ENCODE results near the gene FIBCD1.

FIBCD1 gene

DNA sequence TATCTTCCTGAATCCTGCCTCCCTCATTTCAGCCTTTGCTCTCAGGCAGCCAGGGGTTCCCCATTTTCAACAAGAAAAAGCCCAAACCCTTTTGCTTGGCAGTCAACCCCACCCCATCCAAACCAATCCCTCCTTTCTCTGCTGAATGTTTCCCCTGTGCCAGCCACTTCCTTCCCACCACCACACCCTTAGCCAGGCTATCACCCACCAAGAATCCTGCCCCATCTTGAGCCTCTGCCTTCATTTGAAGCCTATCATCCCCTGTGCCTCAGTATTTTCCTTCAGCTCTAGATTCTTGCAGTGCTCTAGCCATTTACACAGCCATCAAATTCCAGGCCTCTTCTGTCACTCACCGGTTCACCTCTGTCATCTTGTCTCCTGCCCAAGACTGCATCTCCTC lies 15.3 kb upstream of the FIBCD1 start:
- DNase-seq, result no peak

DNA sequence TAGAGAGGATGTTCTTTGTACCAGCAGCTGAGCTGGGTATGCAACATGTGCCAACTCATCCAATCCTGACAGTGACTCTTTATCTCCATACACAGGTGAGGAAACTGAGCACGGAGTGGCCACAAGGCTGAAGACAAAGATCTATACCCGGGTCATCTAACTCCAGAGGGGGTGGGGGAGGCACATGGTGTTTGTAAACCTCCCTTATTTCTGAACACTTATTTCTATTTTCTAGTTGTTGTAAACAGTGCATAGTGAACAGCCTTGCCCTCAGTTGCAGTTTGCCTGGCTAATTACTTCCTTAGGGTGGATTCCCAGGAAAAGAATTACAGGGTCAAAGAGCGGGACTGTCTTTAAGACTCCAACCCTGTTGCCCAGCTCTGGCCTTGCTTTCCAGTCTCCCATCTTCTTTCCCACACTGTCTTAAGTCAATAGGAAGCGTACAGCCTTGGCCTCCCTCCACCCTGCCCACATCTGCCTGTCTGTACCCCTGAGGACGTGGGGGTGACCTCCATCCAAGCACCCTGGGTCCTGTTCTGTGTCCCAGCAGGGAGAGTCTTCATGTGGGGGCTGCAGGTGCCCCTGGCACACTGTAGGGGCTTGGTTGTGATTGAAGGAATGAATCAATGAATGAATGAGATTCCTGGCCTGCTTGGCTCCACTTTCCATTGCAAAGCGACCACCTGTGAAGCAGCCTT lies 13.2 kb upstream of the FIBCD1 start:
- no peak for DNase-seq

DNA sequence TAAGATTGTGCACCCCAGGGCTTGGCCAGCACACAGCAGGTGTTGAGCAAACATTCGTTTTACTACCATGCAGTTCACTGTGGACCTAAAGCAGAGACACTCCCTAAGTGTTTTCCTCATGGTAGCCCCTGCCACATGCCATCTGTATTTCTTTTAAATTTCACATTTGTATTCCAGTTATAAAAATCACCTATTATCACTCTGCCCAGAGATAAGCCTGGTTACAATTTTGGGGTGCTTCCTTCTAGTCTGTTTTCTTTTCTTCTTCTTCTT lies 10.9 kb upstream of the FIBCD1 start:
- no peak for DNase-seq

DNA sequence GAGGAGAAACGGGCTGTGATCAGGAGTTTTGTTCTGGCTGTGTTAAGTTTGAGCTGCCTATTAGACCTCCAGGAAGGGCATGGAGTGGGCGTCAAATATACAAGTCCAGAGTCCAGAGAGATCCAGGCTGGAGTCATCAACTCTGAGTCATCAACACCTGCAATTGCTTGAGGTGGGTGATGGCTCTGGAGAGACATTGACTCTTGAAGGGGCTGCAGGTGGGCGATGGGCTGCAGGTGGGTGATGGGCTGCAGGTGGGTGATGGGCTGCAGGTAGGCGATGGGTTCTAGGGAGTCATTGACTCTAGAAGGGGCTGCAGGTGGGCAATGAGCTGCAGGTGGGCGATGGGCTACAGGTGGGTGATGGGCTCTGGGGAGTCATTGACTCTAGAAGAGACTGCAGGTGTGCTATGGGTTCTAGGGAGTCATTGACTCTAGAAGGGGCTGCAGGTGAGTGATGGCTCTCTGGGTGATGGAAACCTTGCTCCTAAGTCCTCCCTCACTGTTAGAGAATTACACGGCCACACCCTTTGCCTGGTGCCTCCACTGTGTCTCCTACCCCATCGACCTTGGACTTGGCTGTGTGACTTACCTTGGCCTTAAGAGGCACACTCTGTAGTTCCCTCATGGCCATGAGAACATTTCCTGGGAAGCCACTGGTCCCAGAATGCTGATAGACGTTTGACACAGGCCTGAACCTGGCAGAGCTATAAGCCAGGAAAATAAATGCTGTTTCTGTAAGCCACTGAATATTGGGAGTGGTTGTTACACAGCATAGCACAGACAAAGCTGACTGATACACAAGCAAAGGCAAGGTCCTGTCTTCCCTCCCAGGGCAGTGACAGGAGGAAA lies 10.4 kb upstream of the FIBCD1 start:
- no peak for DNase-seq

DNA sequence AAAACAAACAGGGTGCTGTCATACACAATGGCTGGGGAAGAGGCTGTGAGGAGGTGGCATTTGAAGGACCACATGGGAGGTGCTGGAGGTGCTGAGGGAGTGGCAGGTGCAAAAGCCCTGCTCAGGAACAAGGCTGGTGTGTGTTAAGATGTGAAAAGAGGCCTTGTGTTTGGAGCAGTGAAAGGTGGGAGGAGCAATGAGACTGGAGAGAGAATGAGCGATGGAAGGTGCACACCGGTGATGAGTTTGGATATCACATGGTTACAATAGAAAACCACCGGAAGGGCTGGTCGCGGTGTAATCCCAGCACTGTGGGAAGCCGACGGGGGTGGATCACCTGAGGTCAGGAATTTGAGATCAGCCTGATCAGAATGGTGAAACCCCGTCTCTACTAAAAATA lies 9.2 kb upstream of the FIBCD1 start:
- peak; percentile 76 for DNase-seq

DNA sequence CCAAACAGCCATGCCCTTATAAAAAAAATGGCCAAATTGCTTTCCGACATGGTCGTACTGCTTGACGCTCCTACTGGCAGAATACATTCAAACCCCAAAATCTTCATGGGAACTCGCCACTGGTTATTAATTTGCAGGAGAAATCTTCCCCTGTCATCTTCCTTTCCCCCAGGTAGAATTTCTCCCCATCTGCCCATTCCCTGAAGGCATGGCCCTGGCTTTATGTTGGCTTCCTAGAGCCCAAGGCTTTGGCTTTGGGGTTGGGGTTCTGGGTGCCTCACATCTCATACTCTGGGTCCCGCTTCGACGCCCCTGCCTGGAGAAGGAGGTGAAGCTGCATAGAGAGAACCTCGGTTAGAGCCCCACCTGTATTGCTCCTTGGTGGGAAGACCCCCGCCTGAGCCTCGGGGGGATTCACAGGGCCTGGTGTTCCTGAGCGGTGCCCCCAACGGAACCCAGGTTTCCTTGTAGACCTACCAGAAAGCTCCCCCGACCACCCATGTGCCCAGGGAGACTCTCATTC lies 8.6 kb upstream of the FIBCD1 start:
- DNase-seq, result no peak

DNA sequence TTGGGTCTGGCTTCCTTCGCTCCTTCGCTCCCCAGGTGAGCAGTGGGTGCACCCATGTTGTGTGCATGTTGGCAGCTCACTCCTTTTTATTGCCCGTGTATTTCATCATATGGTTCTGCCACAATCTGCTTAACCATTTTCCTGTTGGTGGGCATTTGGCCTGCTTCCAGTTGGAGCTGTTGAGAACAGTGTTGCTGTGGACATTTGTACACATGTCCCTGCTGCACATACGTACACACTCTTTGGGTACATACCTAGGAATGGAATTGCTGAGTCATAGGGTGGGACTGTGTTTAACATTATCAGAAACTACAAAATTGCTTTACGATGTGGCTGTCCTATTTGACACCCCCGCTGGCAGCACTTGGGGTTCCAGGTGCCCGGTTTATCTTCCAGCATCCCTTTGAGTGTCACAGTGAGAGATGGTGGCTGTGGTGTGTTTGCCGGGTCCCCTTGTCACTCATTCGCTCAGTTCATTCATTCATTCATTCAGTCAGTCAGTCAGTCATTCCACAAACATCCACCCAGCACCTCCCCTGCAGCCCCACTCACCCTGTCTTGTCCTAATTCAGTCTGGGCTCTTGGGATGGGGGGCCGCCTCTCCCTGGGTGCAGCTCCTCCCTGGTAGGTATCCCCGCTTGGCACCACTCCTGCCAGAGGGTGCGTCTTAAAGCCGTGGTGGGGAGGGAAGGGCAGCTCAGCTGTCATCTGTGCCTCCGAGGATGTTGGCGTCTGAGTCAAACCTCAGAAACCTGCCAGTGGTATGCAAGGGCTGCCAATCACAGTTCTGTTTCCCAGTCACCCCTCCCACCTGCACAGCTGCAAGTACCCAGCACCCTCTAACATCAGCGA lies 7.9 kb upstream of the FIBCD1 start:
- peak; percentile 26 for DNase-seq

DNA sequence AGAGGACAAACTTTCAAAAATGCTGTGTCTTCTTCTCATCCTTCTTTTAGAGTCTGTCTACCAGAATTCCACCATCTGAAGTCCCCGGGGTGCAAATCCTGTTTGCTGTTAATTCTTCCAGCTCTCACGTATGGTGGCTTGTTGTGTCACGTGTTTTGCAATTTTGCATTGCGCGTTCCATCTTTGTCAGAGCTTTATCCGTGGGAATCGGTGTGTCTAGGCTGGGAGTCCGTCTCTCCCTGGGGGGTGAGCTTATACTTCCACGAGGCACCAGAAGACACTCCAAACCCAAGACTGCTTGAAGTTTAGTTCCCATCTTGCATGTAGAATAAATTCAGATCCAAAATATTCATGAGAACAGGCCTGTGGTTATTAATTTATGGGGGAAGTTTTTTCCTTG lies 6.1 kb upstream of the FIBCD1 start:
- no peak for DNase-seq

DNA sequence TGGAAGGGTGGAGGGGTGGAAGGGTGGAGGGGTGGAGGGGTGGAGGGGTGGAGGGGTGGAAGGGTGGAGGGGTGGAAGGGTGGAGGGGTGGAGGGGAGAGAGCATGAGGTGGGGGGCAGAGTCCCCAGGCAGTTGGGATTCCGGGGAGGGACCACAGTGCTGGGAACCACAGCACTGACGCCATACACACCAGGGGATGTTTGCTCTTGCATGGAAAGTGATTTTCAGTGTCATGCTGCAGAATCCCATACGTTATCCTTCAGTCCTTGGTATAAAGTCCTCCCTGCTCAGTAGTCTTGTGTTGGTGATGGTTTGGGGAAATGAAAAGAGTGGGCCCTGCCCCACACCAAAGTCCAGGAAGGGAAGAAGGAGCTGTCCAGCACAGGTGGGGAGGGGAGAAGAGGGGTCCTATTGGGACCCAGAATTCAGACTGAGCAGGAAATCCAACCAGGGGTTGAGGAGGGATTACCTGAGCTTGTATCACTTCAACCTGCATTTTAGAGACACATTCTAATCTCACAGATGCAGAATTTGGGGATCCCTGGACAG lies 5.5 kb upstream of the FIBCD1 start:
- DNase-seq, result no peak

DNA sequence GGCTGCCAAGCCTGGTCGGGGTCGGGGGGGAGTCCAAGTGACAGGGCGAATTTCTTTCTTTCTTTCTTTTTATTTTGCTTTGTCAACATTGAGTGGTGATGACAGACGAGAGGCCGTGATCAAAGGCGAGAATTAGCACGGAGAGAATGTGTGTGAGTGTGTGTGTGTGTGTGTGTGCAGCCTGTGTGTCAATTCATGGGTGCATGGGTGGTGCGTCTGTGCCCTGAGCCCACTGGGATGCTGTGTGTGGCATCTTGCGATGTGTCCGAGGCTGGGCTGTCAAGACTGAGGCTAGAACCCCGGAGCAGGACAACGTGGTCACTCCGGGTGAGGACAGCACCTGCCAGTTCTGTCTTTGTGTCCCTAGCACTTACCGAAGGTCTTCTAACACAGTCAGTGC lies 4.7 kb upstream of the FIBCD1 start:
- DNase-seq, result no peak

DNA sequence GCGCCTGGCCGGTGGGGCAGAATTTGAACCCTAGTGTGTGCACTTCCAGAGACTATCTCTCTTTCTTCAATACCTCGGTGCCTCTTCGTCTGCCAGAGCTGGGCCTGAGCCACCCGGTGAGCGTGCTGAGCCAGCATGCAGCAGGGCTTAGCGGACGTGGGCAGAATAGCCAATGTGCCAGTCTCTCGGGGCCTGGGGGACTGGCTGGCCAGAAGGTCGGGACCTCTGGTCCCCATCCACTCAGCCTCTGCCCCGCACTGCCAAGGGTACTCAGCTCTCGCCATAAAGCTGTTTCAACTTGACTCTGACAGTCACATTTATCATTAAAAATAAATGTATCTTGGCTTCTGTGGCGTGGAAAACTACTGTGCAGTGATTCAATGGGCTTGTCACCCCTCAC lies 4.2 kb upstream of the FIBCD1 start:
- no peak for DNase-seq

DNA sequence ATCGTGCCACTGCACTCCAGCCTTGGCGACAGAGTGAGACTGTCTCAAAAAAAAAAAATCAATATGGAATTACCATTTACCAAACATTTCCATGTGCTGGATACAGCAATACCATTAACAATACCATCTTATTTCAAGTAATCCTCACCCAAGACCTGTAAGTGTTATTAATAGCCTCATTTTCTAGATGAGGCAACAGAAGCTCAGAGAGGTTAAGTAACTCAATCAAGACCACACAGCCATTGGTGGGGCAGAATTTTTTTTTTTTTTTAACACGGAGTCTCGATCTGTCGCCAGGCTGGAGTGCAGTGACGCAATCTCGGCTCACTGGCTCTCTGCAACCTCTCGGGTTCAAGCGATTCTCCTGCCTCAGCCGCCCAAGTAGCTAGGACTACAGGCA lies 3.6 kb upstream of the FIBCD1 start:
- DNase-seq, result no peak

DNA sequence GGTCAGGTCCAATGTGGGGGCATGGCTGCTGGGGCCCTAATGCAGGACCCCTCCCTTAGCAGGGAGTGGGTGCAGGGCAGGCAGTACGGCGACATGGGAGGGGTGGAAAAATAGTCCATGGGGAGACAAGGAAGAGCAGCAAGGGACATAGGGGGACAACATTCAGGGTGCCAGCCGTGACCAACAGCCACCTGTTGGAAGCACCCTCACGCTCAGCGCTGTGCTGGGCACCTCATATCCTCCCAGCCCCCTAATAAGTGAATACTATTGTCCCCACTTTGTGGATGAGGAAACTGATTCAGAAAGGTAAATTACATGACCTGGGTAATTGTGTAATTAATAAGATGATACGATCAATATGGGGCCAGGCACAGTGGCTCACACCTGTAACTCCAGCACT lies 3.0 kb upstream of the FIBCD1 start:
- DNase-seq, result no peak

DNA sequence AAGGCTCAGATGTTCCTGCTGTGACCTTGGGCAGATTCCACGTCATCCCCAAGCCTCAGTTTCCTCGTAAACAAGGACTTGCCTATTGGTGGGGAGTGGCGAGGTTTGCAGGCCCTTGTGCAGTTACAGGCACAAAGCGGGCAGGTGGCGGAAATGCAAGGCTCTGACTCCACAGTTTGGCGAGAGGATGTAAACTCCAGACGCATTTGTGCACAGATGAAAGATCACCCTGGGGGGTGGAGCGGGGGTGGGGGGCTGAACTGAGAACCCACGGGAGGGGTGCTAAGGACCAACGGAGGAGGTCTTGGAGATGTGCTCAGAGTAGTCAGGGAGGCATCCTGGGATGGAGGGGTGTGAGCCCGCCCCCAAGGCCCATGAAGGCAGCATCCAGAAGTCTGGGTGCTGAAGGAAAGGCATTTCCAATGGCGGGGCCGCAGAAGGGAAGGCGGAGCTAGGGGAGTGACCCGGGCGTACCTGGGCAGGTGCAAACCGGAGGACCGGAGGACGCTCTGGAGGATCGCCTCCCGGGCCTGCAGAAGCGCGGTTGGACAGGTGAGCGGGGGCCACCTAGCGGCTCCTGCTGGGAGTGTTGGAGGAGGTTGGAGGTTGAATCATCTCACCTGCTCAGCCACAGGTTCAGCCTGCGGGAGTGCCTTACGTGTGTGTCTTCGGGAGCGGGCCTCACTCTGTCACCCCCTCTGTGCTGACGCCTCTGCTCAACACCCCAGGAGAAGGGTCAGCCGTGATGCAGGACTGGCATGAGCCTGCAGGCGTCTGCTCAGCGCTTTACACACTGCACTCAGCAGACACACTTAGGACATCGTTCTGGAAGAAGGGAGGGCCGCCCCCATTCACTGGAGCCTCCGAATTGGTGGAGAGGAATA lies 1.9 kb upstream of the FIBCD1 start:
- peak; percentile 91 for DNase-seq

DNA sequence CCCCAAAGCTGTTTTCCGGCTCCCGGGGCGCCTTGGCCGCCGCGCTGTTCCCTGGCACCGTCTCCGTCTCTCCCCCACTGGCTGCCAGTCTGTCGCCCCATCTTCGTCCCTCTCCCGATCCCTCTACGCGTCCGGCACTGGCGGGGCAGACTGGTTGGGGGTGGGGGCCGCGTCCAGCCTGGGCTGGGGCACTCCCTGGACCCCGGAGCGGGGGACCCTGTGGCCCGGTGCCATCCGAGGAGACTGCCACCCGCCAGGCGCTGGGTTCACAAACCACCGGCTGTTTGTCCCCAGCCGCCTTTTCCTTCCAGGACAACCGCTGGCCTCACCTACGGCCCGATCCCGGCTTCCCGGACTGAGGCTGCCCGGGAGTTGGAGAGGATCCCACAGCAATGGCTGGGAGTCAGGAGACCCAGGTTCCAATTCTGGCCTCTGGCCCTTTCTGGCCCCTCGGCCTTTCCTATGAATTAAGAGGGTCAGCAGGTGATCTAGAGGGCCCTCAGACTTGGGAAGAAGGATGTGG lies 1.0 kb upstream of the FIBCD1 start:
- DNase-seq, result no peak

DNA sequence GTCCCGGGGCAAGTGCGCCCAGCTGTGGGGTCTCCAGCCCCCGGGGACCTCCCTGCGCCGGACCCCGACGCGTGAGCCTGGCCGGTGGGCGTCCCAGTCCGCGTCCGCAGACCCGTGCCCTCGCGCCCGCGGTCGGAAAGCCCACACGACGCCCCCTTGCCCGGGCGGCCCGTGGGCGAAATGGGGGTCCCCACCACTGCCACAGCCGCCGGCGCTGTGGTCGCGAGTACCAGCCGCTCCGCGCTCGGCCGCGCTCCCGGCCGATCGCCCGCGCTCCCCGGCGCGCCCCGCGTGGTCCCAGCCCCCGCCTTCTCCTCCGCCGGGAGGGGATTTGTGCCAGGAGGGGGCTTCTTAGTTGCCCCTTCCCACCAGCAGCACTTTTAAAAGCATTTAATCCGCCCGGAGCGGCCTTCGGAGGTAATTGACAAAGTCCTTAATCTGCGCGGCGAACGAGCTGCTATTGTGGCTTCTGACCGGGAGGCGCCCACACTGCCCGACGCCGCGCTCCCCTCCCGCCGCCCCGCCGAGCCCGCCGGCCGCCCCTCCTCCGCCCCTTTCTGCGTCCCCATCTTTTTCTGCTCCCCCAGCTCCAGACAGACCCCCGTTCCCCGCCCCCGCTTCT lies 469 bp upstream of the FIBCD1 start:
- no peak for DNase-seq

DNA sequence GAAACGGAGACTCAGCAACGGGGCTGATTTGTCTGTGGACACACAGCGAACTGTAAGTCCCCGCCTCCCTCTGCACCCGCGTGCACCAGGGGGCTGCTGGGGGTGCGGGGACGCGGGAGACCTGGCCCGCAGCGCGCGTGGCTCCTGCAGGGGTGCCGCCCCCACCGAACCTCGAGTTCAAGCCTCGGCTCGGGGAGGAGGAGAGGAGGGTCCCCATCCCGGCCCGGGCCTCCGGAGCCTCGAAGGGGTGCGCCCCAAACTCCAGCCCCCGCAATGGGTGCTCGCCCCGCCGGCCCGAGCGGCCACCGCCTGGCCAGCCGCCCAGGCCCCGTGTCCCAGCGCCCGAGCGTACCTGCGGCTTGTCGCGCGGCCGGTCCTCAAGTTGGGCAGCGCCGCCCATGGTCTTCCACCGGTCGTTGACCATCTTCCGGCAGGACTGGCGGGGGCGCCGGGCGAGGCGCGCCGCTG lies 829 bp downstream of the FIBCD1 start:
- no peak for DNase-seq

DNA sequence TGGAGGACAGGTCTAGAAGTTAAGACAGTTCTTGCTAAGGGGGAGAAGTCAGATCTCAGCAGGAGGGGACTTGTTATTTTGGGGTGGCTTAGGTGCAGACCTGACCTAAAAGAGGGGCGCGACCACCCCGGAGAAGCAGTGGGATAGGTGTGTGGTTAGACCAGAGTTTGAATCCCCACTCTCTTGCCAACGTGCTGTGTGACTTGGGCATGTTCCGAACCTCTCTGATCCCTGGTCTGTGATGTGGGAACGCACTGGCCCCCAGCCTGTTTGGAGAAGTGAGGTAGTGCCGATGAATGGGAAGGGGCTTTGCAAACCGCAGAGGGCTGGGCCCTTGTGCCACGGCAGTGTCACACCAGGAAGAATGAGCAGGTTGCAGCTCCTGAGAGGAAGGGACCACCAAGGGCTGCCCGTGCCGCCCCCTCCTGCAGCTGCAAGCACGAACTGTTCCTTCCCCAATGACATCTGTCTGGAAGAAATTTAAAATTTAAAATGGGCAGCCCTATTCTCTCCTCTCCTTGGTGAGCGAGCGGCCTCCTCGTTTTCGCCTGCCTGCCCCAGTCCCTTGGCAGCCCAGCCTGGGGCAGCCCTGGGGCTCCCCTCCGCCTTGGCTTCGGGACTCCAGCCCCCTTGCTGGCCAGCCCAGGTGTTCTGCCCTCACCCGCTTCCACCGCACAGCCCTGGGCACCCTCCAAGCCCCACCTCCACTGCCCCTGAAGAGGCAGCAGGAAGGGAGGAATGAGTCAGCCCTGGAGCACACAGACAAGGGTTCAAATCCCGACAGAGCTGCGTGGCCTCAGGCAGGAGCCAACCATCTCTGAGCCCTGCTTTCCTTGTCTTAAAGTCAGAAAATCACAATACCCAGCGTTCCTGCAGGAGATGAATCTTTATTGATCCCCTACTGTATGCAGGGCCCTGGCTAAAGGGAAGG lies 1.6 kb downstream of the FIBCD1 start:
- DNase-seq, result no peak

DNA sequence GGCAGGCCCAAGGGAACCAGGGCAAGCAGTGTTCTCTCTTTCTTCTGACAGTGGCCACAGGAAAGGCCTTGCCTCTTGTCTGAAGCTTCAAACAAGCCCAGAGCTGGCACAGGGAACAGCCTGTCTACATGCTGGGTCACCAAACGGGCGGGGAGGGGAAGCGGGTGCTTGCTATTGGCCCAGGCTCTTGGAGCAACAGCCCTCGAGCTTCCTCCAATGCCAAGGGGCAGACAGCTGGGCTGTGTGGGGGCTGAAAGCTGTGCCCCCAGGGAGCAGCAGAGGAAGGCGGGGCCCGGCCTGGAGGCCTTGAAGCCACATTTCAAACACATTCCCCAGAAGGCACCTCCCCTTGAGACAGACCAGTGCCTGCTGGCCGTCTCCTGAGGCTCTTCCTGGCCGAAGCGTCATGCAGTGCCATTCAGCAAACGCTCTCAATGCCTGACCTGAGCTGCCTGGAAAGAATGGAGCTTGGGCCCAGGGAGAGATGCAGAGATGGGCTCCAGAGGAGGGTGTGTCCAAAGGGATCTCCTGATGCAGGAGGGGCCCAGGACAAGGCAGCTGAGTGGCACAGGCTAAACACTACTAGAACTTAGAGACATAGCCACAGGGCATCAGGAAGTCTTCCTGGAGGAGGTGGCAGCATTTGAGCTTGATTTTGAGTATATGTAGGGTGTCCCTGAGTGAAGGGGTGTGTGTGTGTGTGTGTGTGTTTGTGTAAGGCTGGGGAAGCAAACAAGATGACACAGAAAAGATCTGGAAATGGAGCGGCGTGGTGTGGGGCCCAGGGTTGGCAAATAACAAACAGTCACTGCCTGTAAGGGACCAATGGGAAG lies 2.5 kb downstream of the FIBCD1 start:
- no peak for DNase-seq
